Measurements from ENCODE around the gene NUB1.

DNA sequence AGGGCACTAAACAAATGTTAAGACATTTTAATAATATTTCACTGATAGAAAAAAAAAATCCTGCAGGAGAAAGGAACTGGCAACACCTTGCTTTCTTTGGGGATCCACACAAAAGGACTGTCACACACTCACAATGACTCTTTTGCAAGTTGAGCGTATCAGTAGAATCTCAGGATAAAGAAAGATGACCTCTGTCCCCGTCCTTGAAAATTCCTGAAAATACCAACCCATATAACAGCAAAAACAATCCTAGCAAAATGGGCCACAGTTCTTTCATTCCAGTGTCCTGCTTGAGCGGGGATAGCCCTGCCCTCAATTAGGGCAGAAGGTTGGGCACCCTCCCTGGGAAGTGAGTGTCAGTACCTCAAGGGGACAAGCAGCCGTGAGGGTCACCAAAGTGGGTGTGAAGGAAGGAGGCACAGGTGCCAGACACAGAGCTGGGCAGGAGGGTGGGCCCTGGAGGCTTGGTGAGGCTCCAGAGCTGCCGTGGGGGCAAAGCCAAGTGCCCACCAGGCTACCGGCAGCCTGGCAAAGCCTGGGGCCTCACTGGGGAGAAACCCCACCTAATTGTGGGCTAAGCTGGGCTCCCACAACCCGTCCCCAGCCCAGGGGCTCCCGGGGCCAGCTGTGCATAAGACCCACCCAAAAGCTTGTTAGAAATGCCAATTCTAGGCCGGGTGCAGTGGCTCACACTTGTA is 65.4 kb downstream of the NUB1 start:
- TF ChIP-seq, protein P1, sequence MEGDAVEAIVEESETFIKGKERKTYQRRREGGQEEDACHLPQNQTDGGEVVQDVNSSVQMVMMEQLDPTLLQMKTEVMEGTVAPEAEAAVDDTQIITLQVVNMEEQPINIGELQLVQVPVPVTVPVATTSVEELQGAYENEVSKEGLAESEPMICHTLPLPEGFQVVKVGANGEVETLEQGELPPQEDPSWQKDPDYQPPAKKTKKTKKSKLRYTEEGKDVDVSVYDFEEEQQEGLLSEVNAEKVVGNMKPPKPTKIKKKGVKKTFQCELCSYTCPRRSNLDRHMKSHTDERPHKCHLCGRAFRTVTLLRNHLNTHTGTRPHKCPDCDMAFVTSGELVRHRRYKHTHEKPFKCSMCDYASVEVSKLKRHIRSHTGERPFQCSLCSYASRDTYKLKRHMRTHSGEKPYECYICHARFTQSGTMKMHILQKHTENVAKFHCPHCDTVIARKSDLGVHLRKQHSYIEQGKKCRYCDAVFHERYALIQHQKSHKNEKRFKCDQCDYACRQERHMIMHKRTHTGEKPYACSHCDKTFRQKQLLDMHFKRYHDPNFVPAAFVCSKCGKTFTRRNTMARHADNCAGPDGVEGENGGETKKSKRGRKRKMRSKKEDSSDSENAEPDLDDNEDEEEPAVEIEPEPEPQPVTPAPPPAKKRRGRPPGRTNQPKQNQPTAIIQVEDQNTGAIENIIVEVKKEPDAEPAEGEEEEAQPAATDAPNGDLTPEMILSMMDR (IDR thresholded peaks at IDR 0.05; ENCODE audit: insufficient read depth, low read depth, low read length): no peak
- TF ChIP-seq EZH2 (IDR thresholded peaks at IDR 0.05; ENCODE audit: insufficient read depth, low read length): no peak

All from astrocyte (in vitro differentiated cells and primary cell).